HG03039 (cell line): Measurements from ENCODE around the gene ZBTB43.
"Not testable (repeated sequence)": the region's sequence is repeated elsewhere in the genome, so short reads cannot be mapped to it uniquely, and the experiment has no call there.

ENCODE experiments used
- ATAC-seq: cut with Tn5 transposase; IDR thresholded peaks from one replicate; pipeline ENCODE4 v1.9.1; 2021; ENCODE audit warnings: mild to moderate bottlenecking, moderate library complexity; ENCODE audit not compliant: unreplicated experiment

ZBTB43 gene, protein sequence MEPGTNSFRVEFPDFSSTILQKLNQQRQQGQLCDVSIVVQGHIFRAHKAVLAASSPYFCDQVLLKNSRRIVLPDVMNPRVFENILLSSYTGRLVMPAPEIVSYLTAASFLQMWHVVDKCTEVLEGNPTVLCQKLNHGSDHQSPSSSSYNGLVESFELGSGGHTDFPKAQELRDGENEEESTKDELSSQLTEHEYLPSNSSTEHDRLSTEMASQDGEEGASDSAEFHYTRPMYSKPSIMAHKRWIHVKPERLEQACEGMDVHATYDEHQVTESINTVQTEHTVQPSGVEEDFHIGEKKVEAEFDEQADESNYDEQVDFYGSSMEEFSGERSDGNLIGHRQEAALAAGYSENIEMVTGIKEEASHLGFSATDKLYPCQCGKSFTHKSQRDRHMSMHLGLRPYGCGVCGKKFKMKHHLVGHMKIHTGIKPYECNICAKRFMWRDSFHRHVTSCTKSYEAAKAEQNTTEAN

DNA sequence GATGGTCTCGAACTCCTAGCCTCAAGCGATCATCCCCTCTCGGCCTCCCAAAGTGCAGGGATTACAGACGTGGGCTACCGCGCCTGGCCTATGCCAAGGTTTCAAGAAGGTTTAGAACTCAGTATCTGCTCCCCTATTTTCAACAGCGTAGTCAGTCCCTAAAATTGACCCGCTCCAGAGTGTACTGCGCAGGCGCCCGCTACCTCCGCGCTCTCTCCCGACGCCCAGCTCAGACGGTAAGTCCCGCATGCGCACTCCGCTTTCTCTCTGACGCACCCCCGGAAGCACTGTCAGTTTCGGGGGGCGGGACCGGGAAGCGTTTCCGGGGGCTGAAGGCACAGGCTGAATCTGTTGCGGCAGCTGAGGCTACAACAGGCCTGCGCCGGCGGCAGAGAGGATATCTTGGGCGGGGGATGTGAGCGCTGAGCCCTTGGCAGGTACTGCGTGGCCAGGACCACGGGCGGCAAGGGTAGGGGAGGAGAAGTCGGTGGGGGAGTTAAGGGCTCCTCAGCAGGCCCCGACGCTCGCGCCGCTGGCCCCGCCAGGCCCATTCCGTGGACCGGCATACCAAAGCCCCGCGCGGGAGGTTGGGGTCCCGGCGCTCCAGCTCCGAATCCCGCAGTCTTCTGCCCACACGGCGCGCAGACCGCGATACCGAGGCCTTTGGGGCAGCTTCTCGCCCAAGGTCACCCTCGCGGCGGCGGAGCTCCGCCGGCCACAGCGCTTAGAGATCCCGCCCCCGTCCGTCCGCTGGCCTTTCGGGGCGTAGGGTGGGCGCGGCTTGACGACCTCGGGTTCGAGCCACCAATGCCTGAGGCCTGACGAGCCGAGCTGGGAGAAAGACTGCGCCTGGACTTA is at the start of gene ZBTB43:
Gene ZBTB43, plus strand, starts transcription at position 345 of the 858 bp plus-strand sequence. CDS start 27,470 bp downstream, outside the sequence.
- peak; percentile 71 for ATAC-seq

DNA sequence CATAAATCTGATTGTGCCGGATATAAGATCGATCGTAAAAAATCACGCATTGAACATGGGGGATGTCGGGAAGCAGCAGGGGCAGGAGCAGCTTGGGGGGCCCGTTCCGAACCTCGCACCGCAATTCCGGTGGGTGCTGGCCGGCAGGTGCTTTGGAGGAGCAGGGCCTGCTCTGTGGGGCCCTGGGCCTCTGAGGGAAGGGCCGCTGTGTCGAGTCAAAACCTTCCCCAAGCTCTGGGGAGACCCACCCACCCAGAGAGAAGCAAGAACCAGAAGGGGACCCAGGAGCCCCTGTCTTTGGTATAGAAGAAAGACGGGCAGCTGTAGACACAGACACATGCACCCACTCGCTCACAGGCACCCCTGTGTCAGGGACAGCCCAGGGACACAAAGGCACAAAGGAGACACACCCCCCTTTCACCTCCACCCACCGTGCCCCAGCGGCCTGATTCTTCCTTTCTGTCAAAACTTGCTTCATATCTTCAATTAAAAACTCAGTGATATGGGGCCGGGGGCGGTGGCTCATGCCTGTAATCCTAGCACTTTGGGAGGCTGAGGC is 49.4 kb upstream of the ZBTB43 start:
- no peak for ATAC-seq

DNA sequence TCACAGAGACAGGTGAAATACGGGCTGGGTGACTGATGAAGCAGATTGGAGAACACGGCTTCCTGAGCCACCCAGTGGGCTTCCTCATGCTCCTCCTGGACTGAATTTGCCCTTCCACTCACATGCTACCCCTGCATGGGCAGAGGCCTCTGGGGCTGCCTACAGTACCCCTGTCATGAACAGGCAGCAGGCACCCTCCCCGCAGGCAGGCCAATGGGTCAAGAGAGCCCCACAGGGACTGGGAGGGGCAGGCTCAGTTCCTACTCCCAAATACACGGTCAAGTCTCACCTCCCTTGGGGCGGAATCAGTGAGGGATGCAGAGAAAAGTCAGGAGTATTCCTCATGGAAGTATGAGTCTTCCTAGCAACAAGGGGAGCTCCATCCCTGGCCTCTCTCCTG is 48.6 kb upstream of the ZBTB43 start:
- no peak for ATAC-seq

DNA sequence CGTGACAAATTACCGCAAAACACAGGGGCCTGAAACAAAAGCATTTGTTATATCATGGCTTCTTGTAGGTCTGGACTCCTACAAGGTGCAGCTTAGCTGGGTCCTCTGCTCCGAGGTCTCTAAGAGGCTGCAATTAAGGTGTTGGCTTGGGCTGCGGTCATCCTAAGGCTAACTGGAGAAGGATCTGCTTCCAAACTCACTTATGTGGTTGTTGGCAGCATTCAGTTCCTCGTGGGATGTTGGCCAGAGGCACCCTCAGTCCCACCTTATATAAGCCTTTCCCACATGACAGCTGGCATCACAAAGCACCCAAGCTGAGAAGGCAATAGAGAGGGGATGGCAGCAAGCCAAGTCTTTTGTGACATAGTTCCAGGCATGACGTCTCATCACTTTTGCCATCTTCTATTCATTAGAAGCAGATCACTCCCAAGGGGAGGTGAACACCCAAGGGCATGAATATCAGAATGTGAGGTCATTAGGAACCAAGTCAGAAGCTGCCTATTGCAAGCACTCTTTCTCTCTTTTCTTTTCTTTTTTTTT is 47.9 kb upstream of the ZBTB43 start:
- no peak for ATAC-seq

DNA sequence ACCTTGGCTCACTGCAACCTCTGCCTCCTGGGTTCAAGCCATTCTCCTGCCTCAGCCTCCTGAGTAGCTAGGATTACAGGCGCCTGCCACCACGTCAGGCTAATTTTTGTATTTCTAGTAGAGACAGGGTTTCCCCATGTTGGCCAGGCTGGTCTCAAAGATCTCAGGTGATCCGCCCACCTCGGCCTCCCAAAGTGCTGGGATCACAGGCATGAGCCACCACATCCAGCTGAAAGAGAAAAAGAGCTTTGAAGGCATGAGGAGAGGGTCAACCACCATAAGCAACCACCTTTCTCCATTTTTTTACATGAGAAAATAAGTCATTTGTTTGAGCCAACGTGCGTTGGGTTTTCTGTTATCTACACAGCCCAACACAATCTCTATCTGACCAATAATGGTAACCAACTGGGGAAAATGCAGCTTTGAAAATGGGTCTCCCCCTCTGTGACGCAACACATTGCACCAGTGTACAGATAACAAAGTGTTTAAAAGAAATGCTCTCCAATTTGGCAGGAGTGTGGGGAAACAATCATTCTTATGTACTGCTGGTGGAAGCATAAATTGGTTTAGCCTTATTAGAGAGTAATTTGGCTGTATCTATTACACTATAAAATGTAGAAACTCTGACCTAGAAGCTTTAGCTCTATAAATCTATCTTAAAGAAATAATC is 45.8 kb upstream of the ZBTB43 start:
- ATAC-seq: no peak

DNA sequence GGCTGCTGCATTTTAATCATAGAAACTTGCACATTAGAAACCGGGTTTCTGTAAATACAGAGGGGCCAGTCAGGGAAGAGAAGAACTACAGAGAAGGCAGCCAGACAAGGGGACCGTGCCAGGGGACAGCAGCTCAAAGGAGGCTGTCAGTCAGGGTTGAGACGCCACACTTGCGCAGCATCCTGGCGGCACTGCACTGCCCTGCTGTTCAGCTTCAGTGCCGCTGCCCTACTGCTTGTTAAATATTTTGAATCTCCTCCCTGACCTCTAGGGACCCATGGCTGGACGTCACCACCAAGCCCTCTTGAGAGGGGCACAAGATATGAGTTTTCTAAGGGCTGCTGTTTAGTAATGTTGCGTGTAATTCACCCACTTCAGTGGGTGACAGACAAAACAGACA is 43.6 kb upstream of the ZBTB43 start:
- no peak for ATAC-seq

DNA sequence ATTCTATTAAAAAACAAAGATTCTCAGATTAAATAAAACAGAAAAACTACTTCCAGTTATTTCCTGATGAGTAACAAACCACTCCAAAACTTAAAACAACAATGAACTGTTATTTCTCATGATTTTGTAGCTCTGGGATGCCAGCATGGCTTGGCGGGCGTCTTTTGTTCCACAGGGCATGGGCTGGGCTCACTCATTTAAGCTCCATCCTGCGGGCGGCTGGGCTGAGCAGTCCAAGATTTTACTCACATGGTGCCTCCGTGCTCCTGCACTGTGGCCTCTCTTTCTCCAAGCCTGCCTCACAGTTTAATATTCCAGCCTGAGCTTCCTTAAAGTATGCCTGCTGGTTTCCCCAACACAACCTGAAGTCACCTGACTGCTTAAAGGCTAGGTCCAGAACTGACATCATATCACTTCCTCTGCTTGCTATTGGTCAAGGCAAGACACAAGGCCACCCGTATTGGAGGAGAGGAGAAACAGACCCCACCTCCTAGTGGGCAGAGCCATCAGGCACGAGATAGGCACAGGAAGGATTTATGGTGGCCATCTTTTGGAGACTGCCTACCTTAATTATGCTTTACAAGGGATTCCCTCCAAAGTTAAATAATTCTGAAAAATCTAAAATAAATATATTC is 41.6 kb upstream of the ZBTB43 start:
- no peak for ATAC-seq

DNA sequence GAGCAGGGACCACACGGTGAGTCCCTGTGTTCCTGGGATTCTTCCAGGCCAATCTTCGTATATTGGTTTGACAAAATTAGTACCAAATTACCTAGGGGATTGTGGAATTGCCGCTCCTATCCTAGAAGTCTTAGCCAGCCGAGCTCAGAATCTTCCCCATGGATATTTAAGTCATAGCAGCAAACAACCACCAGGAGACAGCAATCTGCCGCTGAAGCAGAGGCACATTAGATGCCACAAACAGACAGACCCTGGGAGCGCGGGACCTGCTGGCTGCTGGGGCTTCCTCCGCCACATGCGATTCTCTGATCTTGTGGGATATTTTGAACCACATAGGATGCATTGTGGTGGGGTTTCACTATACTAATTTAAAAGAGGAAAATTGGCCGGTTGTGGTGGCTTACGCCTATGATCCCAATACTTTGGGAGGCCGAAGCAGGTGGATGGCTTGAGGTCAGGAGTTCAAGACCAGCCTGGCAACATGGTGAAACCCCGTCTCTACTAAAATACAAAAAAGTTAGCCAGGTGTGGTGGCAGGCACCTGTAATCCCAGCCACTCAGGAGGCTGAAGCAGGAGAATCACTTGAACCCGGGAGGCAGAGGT is 31.7 kb upstream of the ZBTB43 start:
- no peak for ATAC-seq

DNA sequence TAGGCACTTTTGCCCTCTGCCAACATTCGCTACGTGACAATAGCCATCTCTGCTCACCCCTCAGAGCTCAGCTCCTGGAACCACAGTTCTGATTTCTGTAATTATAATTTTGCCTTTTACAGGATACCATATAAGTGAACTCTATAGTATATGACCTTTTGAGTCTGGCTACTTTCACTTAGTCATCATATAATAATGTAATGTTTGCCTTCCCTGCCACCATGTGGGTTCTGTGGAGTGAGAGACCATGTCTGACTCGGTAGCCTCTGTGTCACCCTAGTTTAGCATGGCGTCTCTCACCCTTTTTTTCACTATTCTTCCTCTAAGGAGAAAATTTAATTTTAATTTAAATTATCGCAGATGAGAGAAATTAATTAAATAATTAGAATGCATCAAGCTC is 28.9 kb upstream of the ZBTB43 start:
- no peak for ATAC-seq

DNA sequence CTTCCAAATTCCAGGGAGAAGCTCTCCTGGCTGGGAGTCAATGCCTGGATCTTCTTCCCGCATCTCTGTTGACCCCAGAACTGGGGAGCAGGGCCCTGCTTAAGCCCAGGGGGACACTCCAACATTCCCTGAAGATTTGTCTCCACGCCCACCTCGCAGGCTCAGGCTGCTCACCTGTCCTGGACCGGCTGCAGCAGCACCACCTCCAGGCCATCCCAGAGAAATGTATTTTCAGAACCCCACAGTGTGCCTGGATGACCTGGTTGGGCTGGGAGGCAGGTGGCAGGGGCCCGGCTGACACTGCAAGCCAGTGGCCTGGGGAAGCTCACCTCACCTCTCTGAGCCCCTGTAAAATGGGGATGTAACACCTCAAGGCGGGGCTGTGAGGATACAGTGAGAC is 27.1 kb upstream of the ZBTB43 start:
- no peak for ATAC-seq

DNA sequence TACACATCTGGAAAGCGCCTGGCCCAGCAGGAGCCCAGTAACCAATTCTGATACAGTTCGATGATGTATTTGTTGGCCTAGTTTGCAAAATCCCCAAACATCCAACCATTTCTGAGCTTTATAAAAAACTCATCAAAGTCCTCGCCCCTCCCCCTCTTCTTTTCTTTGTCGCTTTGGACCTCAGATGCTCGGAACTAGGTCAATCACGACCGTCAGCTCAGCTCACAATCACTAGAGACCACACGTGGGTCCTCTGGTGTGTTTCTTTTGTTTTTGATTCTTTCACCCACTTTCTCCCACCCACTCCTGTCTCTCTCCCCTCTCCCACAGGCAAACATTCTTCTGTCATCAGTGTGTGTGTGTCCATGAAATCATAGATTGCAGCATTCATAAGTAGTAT is 26.7 kb upstream of the ZBTB43 start:
- ATAC-seq: no peak

DNA sequence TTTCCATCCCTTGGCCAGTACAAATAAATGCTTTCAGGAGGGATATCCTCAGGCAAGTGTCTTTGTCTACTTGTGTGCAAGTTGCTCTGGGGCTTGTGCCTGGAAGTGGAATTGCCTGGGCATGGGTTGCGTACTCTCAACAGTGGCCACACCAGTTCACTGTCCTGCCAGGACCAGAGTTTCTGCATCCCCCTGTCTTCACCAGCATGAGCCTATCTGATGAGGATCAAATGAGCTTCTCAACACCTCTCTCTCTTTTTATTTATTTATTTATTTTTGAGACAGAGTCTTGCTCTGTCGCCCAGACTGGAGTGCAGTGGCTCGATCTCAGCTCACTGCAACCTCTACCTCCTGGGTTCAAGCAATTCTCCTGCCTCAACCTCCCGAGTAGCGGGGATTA is 26.1 kb upstream of the ZBTB43 start:
- ATAC-seq: not testable (repeated sequence)

DNA sequence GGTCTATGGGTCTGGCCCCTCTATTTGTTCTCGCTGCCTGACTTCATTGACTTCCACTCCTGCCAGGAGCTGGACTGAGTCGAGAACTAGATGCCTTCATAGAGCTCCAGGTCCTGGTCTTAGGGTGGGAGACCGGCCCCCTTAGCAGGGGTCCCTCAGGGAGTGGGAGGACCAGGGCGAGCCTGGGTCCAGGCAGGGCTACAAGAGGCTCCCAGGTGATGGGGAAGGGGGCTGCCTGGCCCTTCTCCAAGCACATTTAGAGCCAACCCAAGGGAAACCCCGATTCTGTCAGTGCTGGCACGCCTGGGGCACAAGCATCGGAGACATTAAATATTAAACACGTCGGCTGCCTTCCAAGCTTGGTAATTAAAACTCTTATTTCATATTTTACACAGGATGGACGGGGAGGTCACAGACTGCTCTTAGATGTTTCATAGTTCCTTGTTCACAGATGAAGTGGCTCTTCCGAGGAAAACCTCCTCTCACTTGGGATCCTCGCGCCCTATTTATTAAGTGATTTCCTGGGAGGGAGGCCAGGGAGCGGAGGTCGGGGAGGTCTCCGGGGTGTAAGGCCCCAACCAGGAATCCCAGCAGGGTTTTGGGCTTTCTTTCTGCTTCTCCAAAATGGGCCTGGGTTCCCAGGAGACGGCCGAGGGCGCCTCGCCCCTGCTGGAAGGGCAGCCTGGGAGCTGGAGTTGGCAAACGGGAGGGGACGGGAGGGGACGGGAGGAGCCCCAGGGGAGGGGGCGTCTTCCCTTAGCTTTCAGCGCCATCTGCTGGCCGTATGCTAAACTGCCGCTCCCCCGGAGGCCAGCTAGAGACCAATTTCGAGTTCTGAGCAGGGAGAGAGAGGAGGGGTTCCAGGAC is 23.4 kb upstream of the ZBTB43 start:
- ATAC-seq: no peak

DNA sequence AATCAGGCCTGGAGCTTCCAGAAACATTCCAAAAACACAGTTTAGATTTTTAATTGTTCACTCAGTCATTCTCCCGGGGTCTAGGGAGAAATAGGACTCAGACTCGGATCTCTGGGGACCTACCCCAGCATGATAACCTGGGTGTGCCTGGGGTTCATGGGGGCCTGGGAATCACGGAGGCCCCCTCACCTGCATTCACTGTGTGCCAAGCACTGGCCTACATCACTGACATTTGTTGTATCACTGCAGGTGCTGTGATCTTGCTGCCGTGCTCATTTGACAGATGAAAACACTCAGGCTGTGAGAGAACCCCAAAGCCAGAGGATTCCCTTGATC is 22.8 kb upstream of the ZBTB43 start:
- ATAC-seq: no peak

DNA sequence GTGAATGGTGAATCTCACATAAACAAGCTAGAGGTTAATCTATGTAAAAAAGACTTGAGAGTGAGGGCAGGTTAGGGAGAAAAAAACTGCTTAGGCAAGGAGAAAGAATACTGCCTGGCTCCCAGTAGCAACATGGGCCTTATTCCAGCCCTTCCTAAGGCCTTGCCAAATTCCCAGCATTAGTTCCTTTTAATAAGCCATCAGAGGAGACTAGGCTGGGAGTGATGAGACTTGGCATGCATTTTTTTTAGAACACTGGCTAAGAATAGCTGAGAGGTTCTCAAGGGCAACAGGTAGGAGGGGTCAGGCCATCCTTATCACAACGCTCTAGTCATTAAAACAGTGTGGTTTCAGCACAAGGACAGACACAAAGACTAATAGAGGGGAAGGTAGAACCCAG is 20.9 kb upstream of the ZBTB43 start:
- ATAC-seq: no peak

DNA sequence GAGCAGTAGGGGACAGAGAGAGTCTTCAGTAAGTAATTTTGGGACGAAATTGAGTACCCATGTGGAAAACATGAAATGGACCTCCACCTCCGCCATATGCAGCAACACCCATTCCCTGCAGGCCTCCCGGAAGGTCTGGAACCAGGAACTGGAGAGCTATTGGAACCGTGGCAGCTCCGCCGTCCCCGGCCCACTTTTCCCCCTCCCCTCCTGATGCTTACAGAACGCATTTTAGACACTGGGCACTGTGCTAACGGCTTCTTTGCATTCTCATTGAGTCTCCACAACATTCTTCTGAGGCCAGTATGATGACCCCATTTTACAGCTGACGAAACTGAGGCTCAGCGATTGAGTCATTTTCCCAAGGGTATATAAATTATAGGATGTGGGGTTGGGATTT is 20.4 kb upstream of the ZBTB43 start:
- ATAC-seq: no peak

DNA sequence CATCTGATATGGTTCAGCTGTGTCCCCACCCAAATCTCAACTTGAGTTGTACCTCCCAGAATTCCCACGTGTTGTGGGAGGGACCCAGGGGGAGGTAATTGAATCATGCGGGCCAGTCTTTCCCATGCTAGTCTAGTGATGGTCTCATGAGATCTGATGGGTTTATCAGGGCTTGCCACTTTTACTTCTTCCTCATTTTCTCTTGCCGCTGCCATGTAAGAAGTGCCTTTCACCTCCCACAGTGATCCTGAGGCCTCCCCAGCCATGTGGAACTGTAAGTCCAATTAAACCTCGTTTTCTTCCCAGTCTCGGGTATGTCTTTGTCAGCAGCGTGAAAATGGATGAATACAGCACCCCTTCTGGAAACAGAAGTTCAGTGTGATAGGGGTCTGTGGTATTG is 20.0 kb upstream of the ZBTB43 start:
- ATAC-seq: not testable (repeated sequence)

DNA sequence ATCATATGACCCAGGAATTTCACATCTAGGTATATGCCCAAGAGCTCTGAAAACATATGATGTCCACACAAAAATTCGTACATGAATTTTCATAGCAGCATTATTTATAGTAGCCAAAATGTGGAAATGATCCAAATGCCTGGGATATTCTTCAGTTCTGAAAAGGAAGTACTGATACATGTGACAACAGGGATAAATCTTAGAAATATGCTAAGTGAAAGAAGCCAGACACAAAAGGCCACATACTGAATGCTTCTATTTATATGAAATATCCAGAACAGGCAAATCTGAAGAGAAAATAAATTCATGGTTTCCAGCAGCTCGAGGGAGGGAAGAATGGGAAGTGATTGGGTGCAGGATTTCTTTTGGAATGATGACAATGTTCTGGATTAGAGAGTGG is 16.8 kb upstream of the ZBTB43 start:
- ATAC-seq: no peak
